NT2/D1 (cell line): Measurements from ENCODE around the gene CKS1B.

Source experiments
- YY1 ChIP-seq: IDR thresholded peaks from 2 replicates; pipeline ENCODE4 v1.6.1; 2011; ENCODE audit not compliant: insufficient read length, insufficient read depth
- ZNF274 ChIP-seq: IDR thresholded peaks from 2 replicates; pipeline ENCODE4 v1.6.1; 2011; ENCODE audit warnings: mild to moderate bottlenecking, low read depth, low read length

GRCh38 chr1:154969860-154970452 is 4.5 kb upstream of the CKS1B start:
- no peak for TF ChIP-seq ZNF274
- no peak for TF ChIP-seq YY1
